Type B pancreatic cell (in vitro differentiated cells): ENCODE data around the gene MCF2L. TPM values are rescaled to one million over a fixed set of nuclear protein-coding genes. Genes with fewer than 3 reads are reported as not detected.

ENCODE experiments used
- DNase-seq: peaks from one replicate; pipeline ENCODE4 v3.0.0; 2021; ENCODE audit warnings: mixed read lengths; ENCODE audit not compliant: unreplicated experiment; ENCODE audit errors: extremely low spot score
- H3K27ac Mint-ChIP-seq: 2 replicates; pipeline ENCODE4 v1.8.0; 2021; ENCODE audit warnings: mild to moderate bottlenecking, mixed read lengths
- H3K27me3 Mint-ChIP-seq: 2 replicates; pipeline ENCODE4 v1.8.0; 2021; ENCODE audit warnings: mixed read lengths
- H3K36me3 Mint-ChIP-seq: 2 replicates; pipeline ENCODE4 v1.8.0; 2021; ENCODE audit warnings: mixed read lengths
- H3K4me1 Mint-ChIP-seq: one replicate; pipeline ENCODE4 v1.8.0; 2021; ENCODE audit warnings: mixed read lengths; ENCODE audit not compliant: unreplicated experiment
- H3K4me3 Mint-ChIP-seq: 2 replicates; pipeline ENCODE4 v1.8.0; 2021; ENCODE audit warnings: mild to moderate bottlenecking, mixed read lengths
- H3K9me3 Mint-ChIP-seq: 2 replicates; pipeline ENCODE4 v1.8.0; 2021; ENCODE audit warnings: mixed read lengths
- CTCF ChIP-seq: fragments of 200-600 bp; sonication (generic); conservative IDR thresholded peaks from 2 replicates; pipeline ENCODE4 v1.5.0; 2021; ENCODE audit warnings: antibody characterized with exemption, mild to moderate bottlenecking
- total RNA-seq: library from RNA; stranded (reverse); gene quantifications from 2 replicates; pipeline ENCODE4 v1.2.1, GENCODE V29; 2021; ENCODE audit warnings: low replicate concordance

MCF2L gene
- total RNA-seq, 1 donor from 2014 or later: 46.9 TPM

DNA sequence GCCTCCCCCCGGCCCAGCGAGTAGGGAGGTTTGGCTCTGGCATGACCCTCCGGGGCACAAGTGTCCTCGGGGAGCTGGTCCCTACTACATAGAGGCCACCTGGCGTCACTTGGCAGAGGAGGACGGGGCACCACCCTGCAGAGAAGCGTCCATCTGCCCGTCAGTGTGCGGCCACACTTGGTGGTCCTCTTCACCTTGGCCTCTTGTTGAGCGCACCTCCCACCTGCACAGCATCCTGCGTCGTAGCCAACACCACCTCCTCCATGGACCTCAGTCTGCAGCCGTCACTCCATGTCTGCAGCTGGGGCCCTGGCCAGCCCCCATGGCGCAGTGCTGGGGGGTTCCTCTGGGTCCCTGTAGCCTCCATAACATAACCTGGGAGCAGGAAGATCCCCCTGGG lies 35.1 kb downstream of the MCF2L start:
- H3K4me3 Mint-ChIP-seq: no peak overlapping the region
- TF ChIP-seq CTCF: no peak
- no peak for DNase-seq
- no peaks in the 10 kb centered on the region for H3K9me3 Mint-ChIP-seq
- no peaks in the 10 kb centered on the region for H3K27me3 Mint-ChIP-seq
- H3K27ac Mint-ChIP-seq: no peak overlapping the region
- H3K36me3 Mint-ChIP-seq: peaks cover 4% of the 10 kb centered on the region
- H3K4me1 Mint-ChIP-seq: peaks cover 29% of the 10 kb centered on the region

DNA sequence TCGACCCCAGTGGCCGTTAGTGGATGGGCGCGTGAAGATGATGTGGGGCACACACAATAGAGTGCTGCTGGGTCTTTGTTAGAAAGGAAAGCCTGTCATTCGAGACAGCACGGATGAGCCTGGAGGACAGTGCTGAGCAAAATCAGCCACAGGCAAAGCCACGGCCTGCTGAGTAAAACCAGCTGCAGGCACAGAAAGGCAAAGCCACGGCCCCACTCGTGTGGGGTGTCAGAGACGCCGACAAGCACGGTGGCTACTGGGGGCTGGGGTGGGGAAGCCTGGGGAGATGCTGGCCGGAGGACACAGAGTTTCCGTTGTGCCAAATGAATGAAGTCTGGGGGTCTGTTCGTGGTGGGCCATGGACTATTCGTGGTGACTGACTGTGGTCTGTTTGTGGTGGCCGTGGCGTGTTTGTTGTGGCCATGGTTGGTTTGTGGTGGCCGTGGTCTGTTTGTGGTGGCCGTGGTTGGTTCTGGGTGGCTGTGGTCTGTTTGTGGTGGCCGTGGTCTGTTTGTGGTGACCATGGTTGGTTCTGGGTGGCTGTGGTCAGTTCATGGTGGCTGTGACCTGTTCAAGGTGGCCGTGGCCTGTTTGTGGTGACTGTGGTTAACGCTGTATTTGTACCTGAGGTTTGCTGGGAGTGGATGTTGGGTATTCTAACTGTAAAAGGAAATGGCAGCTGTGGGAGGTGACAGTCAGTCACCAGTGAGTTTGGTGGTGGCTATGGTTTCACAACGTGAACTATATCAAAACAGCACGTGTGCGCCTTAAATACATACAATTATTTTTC lies 36.3 kb downstream of the MCF2L start:
- no peaks in the 10 kb centered on the region for H3K27me3 Mint-ChIP-seq
- no peak overlapping the region for H3K4me3 Mint-ChIP-seq
- peaks cover 4% of the 10 kb centered on the region for H3K36me3 Mint-ChIP-seq
- no peaks in the 10 kb centered on the region for H3K9me3 Mint-ChIP-seq
- H3K4me1 Mint-ChIP-seq: peaks cover 21% of the 10 kb centered on the region
- no peak for TF ChIP-seq CTCF
- no peak overlapping the region for H3K27ac Mint-ChIP-seq
- DNase-seq: no peak

- no peak overlapping the region for H3K4me3 Mint-ChIP-seq
- no peak for DNase-seq
- no peaks in the 10 kb centered on the region for H3K27me3 Mint-ChIP-seq
- H3K9me3 Mint-ChIP-seq: peaks cover under 1% of the 10 kb centered on the region
- no peak for TF ChIP-seq CTCF
- peaks cover 20% of the 10 kb centered on the region for H3K4me1 Mint-ChIP-seq
- H3K27ac Mint-ChIP-seq: no peak overlapping the region
- H3K36me3 Mint-ChIP-seq: peaks cover 5% of the 10 kb centered on the region
Measured at GRCh38 chr13:113005997-113006396, 37.0 kb downstream of the MCF2L start.

- Mint-ChIP-seq H3K4me3 (no peak overlapping the region), H3K4me1 (peaks cover 18% of the 10 kb centered on the region), H3K36me3 (peaks cover 9% of the 10 kb centered on the region), H3K27me3 (no peaks in the 10 kb centered on the region), H3K9me3 (peaks cover 5% of the 10 kb centered on the region), H3K27ac (no peak overlapping the region)
- no peak for DNase-seq
- no peak for TF ChIP-seq CTCF
Measured at GRCh38 chr13:113006660-113007059, 37.6 kb downstream of the MCF2L start.

- H3K4me3 Mint-ChIP-seq: no peak overlapping the region
- H3K36me3 Mint-ChIP-seq: peaks cover 9% of the 10 kb centered on the region
- H3K27ac Mint-ChIP-seq: no peak overlapping the region
- TF ChIP-seq CTCF: no peak
- no peaks in the 10 kb centered on the region for H3K27me3 Mint-ChIP-seq
- H3K4me1 Mint-ChIP-seq: peaks cover 20% of the 10 kb centered on the region
- peaks cover 5% of the 10 kb centered on the region for H3K9me3 Mint-ChIP-seq
- no peak for DNase-seq
Measured at GRCh38 chr13:113008851-113009250, 39.8 kb downstream of the MCF2L start.
